ENCODE measurements around the gene HS6ST2. TPM values are rescaled to one million over a fixed set of nuclear protein-coding genes. Genes with fewer than 3 reads are reported as not detected.

HS6ST2 gene
- polyA plus RNA-seq, 1 donor (not counting 4 experiments of a cell fraction or from before 2014, with no cell fraction given), result 0.43 TPM

GRCh38 chrX:132956421-132957210 lies 1.8 kb downstream of the HS6ST2 start:
- Histone ChIP-seq H3K9me3 (ENCODE audit: control insufficient read depth, low read depth, low read length) (no peaks in the 10 kb centered on the region), H3K36me3 (ENCODE audit: control insufficient read depth in 2 of 2, extremely low read depth in 1 of 2, insufficient read depth in 2 of 2, low read length in 2 of 2) (no peaks in the 10 kb centered on the region), H2AFZ (ENCODE audit: control insufficient read depth, low read length) (no peak overlapping the region), H3K27me3 (ENCODE audit: control insufficient read depth, extremely low read depth, insufficient read depth, low read length) (peaks cover 47% of the 10 kb centered on the region), H3K9ac (ENCODE audit: control insufficient read depth, extremely low read depth, insufficient read depth, low read length) (no peak overlapping the region), H3K27ac (ENCODE audit: control insufficient read depth, insufficient read depth, low read length) (no peak overlapping the region), H3K4me1 (ENCODE audit: control insufficient read depth, extremely low read depth, insufficient read depth, low read length) (no peaks in the 10 kb centered on the region), H3K4me3 (ENCODE audit: control insufficient read depth in 2 of 3, extremely low read depth in 1 of 3, insufficient read depth in 2 of 3, low read depth in 1 of 3, low read length in 3 of 3) (peak overlapping the region in 2 of 3 experiments; percentile 40 to 46), H4K20me1 (ENCODE audit: control insufficient read depth, extremely low read depth, insufficient read depth, low read length) (no peaks in the 10 kb centered on the region), H3K79me2 (ENCODE audit: control insufficient read depth, insufficient read depth, low read length) (no peaks in the 10 kb centered on the region), H3K9me1 (ENCODE audit: control insufficient read depth, extremely low read depth, insufficient read depth, low read length) (no peaks in the 10 kb centered on the region), H3K4me2 (ENCODE audit: control insufficient read depth, extremely low read depth, insufficient read depth, low read depth, low read length) (peak overlapping the region; percentile 41)
- TF ChIP-seq CTCF (optimal IDR thresholded peaks at IDR 0.05 in 1 of 3, IDR thresholded peaks at IDR 0.05 in 1 of 3, conservative IDR thresholded peaks at IDR 0.05 in 1 of 3; ENCODE audit: extremely low read depth in 1 of 3, insufficient read depth in 2 of 3, low read length in 3 of 3) (no peak), EZH2 (IDR thresholded peaks at IDR 0.05; ENCODE audit: low read length) (peak; percentile 47)
- no peak for FAIRE-seq
- no peak for DNase-seq (ENCODE audit: low read depth, low spot score)
- dilution Hi-C loops (cut with MboI; ENCODE audit: extremely low pct_ligation_motif_present, low sequenced_read_pairs), result no loop called here

GRCh38 chrX:132955690-132956089 lies 2.7 kb downstream of the HS6ST2 start:
- no peaks in the 10 kb centered on the region for H4K20me1 ChIP-seq (ENCODE audit: control insufficient read depth, extremely low read depth, insufficient read depth, low read length)
- H3K9ac ChIP-seq (ENCODE audit: control insufficient read depth, extremely low read depth, insufficient read depth, low read length), result no peak overlapping the region
- FAIRE-seq (no peak), DNase-seq (ENCODE audit: low read depth, low spot score) (no peak)
- H3K9me1 ChIP-seq (ENCODE audit: control insufficient read depth, extremely low read depth, insufficient read depth, low read length), result no peaks in the 10 kb centered on the region
- no peaks in the 10 kb centered on the region for H3K79me2 ChIP-seq (ENCODE audit: control insufficient read depth, insufficient read depth, low read length)
- no peak overlapping the region for H3K27ac ChIP-seq (ENCODE audit: control insufficient read depth, insufficient read depth, low read length)
- no peaks in the 10 kb centered on the region for H3K36me3 ChIP-seq (ENCODE audit: control insufficient read depth in 2 of 2, extremely low read depth in 1 of 2, insufficient read depth in 2 of 2, low read length in 2 of 2)
- no peak overlapping the region for H3K4me3 ChIP-seq (ENCODE audit: control insufficient read depth in 2 of 3, extremely low read depth in 1 of 3, insufficient read depth in 2 of 3, low read depth in 1 of 3, low read length in 3 of 3)
- peaks cover 47% of the 10 kb centered on the region for H3K27me3 ChIP-seq (ENCODE audit: control insufficient read depth, extremely low read depth, insufficient read depth, low read length)
- H3K9me3 ChIP-seq (ENCODE audit: control insufficient read depth, low read depth, low read length), result no peaks in the 10 kb centered on the region
- dilution Hi-C loops (cut with MboI; ENCODE audit: extremely low pct_ligation_motif_present, low sequenced_read_pairs), result no loop called here
- TF ChIP-seq CTCF (optimal IDR thresholded peaks at IDR 0.05 in 1 of 3, IDR thresholded peaks at IDR 0.05 in 1 of 3, conservative IDR thresholded peaks at IDR 0.05 in 1 of 3; ENCODE audit: extremely low read depth in 1 of 3, insufficient read depth in 2 of 3, low read length in 3 of 3) (no peak), EZH2 (IDR thresholded peaks at IDR 0.05; ENCODE audit: low read length) (no peak)
- H3K4me2 ChIP-seq (ENCODE audit: control insufficient read depth, extremely low read depth, insufficient read depth, low read depth, low read length), result no peak overlapping the region
- no peaks in the 10 kb centered on the region for H3K4me1 ChIP-seq (ENCODE audit: control insufficient read depth, extremely low read depth, insufficient read depth, low read length)
- no peak overlapping the region for H2AFZ ChIP-seq (ENCODE audit: control insufficient read depth, low read length)
